Epithelial cell of esophagus (primary cell): ENCODE results near the gene DCUN1D4.

Experiments
- DNase-seq: peaks from one replicate; pipeline ENCODE4 v3.0.0; 2010; ENCODE audit warnings: low read depth
- H3K4me3 ChIP-seq: 2 replicates; pipeline ENCODE4 v1.5.1; 2011; ENCODE audit warnings: mild to moderate bottlenecking, low read length, control low read depth
- TF ChIP-seq, protein P1 (sequence below): IDR thresholded peaks from 2 replicates; pipeline ENCODE4 v1.5.1; 2011; ENCODE audit warnings: low read depth, mild to moderate bottlenecking, low read length, control low read depth, inconsistent platforms; ENCODE audit not compliant: insufficient read depth; ENCODE audit errors: missing control alignments

DCUN1D4 gene

DNA sequence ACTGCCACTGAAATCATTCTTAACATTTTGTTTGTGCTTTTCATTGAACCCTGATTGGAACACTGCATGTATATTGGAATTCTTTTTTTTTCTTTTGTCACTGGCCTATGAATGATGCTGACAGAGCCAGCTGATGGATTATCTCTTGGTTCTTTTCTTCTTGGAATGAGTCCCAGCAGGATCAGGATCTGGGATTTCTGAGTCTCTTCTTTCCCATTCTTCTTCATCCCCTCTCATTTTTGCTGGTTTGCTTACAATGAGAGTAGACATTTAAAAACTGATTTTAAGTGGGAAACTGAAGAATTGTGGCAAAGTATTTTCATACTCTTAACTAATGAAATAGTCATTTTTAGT is 9.0 kb downstream of the DCUN1D4 start:
- TF ChIP-seq, protein P1, sequence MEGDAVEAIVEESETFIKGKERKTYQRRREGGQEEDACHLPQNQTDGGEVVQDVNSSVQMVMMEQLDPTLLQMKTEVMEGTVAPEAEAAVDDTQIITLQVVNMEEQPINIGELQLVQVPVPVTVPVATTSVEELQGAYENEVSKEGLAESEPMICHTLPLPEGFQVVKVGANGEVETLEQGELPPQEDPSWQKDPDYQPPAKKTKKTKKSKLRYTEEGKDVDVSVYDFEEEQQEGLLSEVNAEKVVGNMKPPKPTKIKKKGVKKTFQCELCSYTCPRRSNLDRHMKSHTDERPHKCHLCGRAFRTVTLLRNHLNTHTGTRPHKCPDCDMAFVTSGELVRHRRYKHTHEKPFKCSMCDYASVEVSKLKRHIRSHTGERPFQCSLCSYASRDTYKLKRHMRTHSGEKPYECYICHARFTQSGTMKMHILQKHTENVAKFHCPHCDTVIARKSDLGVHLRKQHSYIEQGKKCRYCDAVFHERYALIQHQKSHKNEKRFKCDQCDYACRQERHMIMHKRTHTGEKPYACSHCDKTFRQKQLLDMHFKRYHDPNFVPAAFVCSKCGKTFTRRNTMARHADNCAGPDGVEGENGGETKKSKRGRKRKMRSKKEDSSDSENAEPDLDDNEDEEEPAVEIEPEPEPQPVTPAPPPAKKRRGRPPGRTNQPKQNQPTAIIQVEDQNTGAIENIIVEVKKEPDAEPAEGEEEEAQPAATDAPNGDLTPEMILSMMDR: no peak
- no peak for DNase-seq
- H3K4me3 ChIP-seq: no peak overlapping the region

DNA sequence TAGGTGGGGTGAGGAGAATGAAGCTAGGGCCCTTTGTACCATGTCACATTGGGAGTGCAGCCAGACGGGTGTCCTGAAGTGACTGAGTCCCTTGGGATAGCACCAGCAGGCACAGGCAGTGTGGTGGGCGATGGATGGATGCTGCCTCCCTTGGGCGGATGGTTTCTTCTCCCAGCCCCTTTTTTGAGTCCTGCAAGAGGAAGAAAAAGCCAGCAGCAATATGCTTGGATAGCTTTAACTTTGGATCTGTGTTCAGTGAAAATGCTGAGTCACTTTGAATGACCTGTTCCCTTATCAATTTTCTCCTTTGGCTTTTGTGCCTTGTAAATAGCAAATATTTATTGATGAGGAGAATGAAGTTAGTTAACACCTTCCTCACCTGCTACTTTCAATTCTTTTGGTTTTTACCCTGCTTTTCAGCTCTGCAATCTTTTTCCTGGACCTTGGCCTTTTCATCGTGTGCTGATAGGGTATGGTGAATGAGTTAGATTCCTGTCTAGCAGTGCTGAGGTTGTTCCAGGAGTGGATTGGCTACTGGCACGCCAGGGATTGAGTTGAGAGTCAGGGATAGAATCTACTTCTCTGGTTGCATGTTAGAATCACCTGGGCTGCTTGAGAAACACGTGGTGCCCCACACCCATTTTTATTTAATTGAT is 10.2 kb downstream of the DCUN1D4 start:
- no peak for DNase-seq
- TF ChIP-seq, protein P1: no peak
- no peak overlapping the region for H3K4me3 ChIP-seq

DNA sequence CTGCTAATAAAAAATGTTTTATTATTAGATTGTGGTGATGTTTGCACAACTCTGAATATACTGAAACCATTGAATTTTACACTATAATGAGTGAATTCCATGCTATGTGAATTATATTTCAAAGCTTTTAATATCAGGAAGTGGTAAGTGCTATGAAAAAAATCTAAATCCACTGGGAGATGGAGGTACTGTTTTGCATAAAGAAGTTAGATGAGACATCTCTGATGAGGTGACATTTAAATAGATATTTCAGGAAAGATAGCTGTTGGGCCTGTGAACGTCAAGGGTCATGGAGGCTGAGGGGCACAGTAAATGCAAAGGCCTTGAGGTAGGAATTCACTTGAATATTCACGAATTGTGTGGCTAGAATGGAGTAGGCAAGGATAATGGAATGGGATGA is 12.3 kb downstream of the DCUN1D4 start:
- TF ChIP-seq, protein P1: no peak
- no peak for DNase-seq
- H3K4me3 ChIP-seq: no peak overlapping the region

DNA sequence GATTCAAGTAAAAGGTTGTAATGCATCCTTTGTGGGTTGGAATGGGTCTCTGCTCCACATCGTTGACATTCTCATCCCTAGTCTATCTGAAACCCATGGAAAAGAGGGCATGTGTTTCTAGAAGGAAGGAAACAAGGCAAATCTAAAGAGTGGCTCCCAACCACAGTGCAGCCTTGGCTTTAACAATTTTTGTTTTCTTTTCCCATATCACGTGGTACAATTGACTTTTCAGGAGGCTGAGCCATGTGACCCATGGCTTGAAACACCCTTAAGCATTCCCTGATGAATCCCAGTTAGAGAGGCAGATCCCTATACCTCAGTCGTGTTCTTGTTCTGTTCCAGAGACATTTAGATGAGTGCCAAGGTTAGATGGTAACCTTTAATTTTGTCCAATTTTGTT is 12.8 kb downstream of the DCUN1D4 start:
- H3K4me3 ChIP-seq: no peak overlapping the region
- TF ChIP-seq, protein P1: no peak
- DNase-seq: no peak

DNA sequence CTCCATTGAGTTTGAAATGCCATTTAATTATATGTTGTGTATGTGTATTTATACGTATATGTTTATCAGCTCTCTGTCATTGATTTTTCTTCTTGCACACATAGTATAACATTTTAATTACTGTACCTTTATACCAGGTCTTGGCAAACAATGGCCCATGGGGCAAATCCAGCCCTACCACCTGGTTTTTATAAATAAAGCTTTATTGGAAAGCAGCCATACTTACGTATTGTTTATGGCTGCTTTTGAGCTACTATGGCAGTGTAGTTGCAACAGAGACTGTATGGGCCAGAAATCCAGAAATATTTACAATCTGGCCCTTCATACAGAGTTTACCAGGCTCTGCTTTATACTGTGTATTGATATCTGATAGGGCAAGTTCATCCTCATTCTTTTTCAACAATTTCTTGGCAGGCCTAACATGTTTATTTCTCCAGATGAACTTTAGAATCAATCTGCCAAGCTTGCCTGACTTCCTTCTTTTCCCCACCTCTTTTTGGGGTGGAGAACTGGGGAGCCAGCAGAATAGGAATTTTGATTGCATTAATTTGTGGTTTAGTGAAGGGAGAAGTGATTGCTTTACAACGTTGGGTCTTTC is 15.8 kb downstream of the DCUN1D4 start:
- TF ChIP-seq, protein P1: no peak
- no peak overlapping the region for H3K4me3 ChIP-seq
- DNase-seq: no peak

DNA sequence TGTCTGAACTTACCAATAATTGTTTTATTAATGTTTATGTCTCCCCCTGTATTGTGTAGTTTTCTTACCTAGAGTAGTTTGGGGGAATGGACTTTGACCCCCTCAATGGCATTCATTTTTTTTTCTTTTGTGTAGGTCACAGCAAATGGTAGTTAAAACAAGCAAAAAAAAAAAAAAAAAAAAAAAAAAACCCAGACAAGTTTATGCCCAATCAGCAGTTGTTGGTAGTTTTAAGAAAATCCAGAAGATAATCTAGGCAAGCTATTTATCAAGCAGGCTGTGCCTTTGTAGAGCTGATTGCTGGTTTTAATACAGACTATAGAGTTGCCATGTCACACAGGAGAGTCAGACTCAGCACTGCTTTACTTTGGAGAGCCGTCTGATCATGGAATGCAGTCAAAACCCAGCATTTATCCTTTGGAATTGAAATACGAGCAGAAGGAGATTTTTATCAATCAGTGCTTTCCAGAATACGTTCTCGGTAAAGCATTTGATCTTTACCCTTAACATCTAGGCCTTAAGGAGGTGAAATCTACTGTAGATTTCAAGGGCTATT is 16.6 kb downstream of the DCUN1D4 start:
- TF ChIP-seq, protein P1: no peak
- no peak for DNase-seq
- H3K4me3 ChIP-seq: no peak overlapping the region

DNA sequence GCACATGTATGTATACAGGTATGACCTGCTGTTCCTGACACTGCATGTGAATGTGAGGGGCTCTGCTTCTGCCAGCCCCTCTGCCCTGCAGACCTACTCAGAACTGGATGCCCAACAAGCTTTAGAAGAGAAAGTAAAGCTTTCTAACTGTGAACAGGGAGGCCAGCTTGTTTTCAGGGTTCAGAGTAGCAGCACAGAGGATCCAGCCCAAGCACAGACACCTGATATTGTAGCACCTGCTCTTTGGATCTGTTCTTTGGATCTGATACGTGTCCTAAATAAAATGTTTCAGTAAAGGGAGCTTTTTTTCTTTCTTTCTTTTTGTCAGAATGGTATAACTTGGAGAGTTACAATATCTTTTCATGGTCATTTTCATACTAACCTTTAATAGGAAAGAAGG is 19.2 kb downstream of the DCUN1D4 start:
- no peak overlapping the region for H3K4me3 ChIP-seq
- TF ChIP-seq, protein P1: no peak
- DNase-seq: no peak
